ENCODE results near the gene TRMT1. TPM values are rescaled to one million over a fixed set of nuclear protein-coding genes. Genes with fewer than 3 reads are reported as not detected.

The TRMT1 gene
- total and polyA plus RNA-seq, 2 of the 8 experiments (the other 6 are each of a cell fraction or from before 2014, with no cell fraction given): 77.4 to 99.3 TPM

GRCh38 chr19:13055213-13056051, 61.1 kb downstream of the TRMT1 start:
- Histone ChIP-seq H3K56ac (replicated peaks; ENCODE audit: insufficient read length, low read depth, low read length) (no peak overlapping the region), H3K23ac (ENCODE audit: insufficient read length) (no peak overlapping the region), H4K5ac (ENCODE audit: insufficient read length, low read depth, low read length) (no peak overlapping the region), H3K18ac (ENCODE audit: extremely low read depth, low read length) (peak overlapping the region; percentile 11), H4K8ac (ENCODE audit: extremely low read depth, insufficient read depth, low read length) (peak overlapping the region; percentile 22), H2BK120ac (replicated peaks; ENCODE audit: low read depth, low read length) (no peak overlapping the region), H3K9ac (replicated peaks in 1 of 4; ENCODE audit: extremely low read depth in 1 of 4, low read depth in 3 of 4, low read length in 3 of 4) (no peak overlapping the region), H3K4me2 (ENCODE audit: insufficient read depth in 1 of 2, low read depth in 2 of 2, low read length in 2 of 2) (peak overlapping the region; percentile 66 to 82), H3K27ac (ENCODE audit: low read depth, low read length) (no peak overlapping the region), H3K4me1 (replicated peaks in 1 of 4; ENCODE audit: control insufficient read depth in 3 of 4, insufficient read depth in 4 of 4, low read length in 3 of 4) (peaks cover 7 to 47% (median 39%) of the 10 kb centered on the region in 4 experiments), H2BK12ac (ENCODE audit: low read depth, low read length) (peak overlapping the region; percentile 95; the same call in 1 of the 2 replicates), H2AFZ (ENCODE audit: low read length) (no peak overlapping the region), H3K79me1 (ENCODE audit: low read depth, low read length) (no peaks in the 10 kb centered on the region), H3K9me3 (ENCODE audit: insufficient read depth in 2 of 2, low read depth in 1 of 2, low read length in 1 of 2) (no peaks in the 10 kb centered on the region), H3K4ac (replicated peaks; ENCODE audit: insufficient read length, low read depth, low read length) (peak overlapping the region; percentile 61), H3K79me2 (ENCODE audit: control insufficient read depth in 1 of 2, insufficient read depth in 2 of 2, low read length in 2 of 2) (no peaks in the 10 kb centered on the region), H2BK15ac (ENCODE audit: low read length) (peak overlapping the region; percentile 40; the same call in 1 of the 2 replicates), H3K4me3 (ENCODE audit: extremely low read depth in 1 of 4, insufficient read depth in 2 of 4, low read depth in 3 of 4, low read length in 4 of 4) (peak overlapping the region; percentile 9 to 51 (median 14); a peak in 6 of 8 replicates), H4K20me1 (replicated peaks in 1 of 2; ENCODE audit: control insufficient read depth in 1 of 2, insufficient read depth in 2 of 2, low read length in 2 of 2) (peaks cover 14 to 21% of the 10 kb centered on the region in 2 experiments), H3K23me2 (ENCODE audit: low read depth, low read length) (peaks cover 6% of the 10 kb centered on the region; the same call in 1 of the 2 replicates), H3K36me3 (ENCODE audit: control insufficient read depth in 2 of 4, insufficient read depth in 4 of 4, low read length in 3 of 4) (no peaks in the 10 kb centered on the region), H2AK5ac (ENCODE audit: low read depth, low read length) (no peak overlapping the region), H4K91ac (replicated peaks; ENCODE audit: insufficient read length, low read length) (no peak overlapping the region), H2BK5ac (ENCODE audit: low read depth, low read length) (no peak overlapping the region), H2BK20ac (ENCODE audit: low read length) (0 out of 2 replicates have a peak overlapping the region, but pooled peaks have one; percentile 18), H3K27me3 (replicated peaks in 1 of 4; ENCODE audit: control insufficient read depth in 3 of 4, extremely low read depth in 1 of 4, insufficient read depth in 3 of 4, low read length in 3 of 4) (peaks cover 89 to 100% (median 99%) of the 10 kb centered on the region in 4 experiments), H3K14ac (ENCODE audit: insufficient read length) (no peak overlapping the region)
- WGBS, 2 experiments (ENCODE audit: extremely low coverage in 1 of 2, insufficient coverage in 1 of 2, insufficient read length in 1 of 2, insufficient replicate concordance in 2 of 2, low coverage in 1 of 2, low lambda C conversion rate in 2 of 2, missing lambda C conversion rate in 1 of 2): 3% methylated on average over 23 of the region's 29 CpGs; no CpG with 5 or more reads in 1 of the 2 experiments
- FAIRE-seq (no peak), DNase-seq (ENCODE audit: low read depth in 1 of 2, low spot score in 2 of 2) (peak in 1 of 2 experiments; percentile 80)
- CTCF ChIA-PET (ENCODE audit: partially characterized antibody): interaction anchor here (2.2 to 48.8 kb wide), 9 partner anchors 5 to 90 kb away, joined by 6 to 1145 read pairs (median 140); no protein-coding TSS in a partner anchor
- POLR2A ChIA-PET (ENCODE audit: partially characterized antibody): interaction anchor here (0.7 to 3.2 kb wide), 11 partner anchors 12 to 99 kb away, joined by 3 to 18 read pairs (median 5); no protein-coding TSS in a partner anchor
- TF ChIP-seq MAFK (IDR thresholded peaks at IDR 0.05; ENCODE audit: low read depth, low read length) (no peak), SAP30 (IDR thresholded peaks at IDR 0.05; ENCODE audit: insufficient read depth, insufficient replicate concordance, low read length) (no peak), RNF2 (IDR thresholded peaks at IDR 0.05; ENCODE audit: borderline replicate concordance, low read depth, low read length, missing control alignments, poor library complexity, severe bottlenecking) (peak; percentile 33), HDAC6 (IDR thresholded peaks at IDR 0.05; ENCODE audit: low read depth, low read length) (no peak), SUZ12 (IDR thresholded peaks at IDR 0.05; ENCODE audit: low read length) (no peak; the same call in 1 of the 2 replicates), KDM4A (IDR thresholded peaks at IDR 0.05; ENCODE audit: low read depth, low read length, severe bottlenecking) (no peak), NANOG (IDR thresholded peaks at IDR 0.05; ENCODE audit: insufficient read depth, low read depth, low read length, poor library complexity, severe bottlenecking) (no peak), POLR2A (IDR thresholded peaks at IDR 0.05; ENCODE audit: control extremely low read depth in 1 of 2, low read depth in 2 of 2, low read length in 2 of 2) (no peak), JUND (IDR thresholded peaks at IDR 0.05; ENCODE audit: low read length) (peak; percentile 57; the same call in 1 of the 2 replicates), CBX8 (IDR thresholded peaks at IDR 0.05; ENCODE audit: borderline replicate concordance, low read depth, low read length) (no peak)

Measured in H1 (cell line).